ENCODE results near the gene ZSCAN5B.

- TF ChIP-seq, protein P1, sequence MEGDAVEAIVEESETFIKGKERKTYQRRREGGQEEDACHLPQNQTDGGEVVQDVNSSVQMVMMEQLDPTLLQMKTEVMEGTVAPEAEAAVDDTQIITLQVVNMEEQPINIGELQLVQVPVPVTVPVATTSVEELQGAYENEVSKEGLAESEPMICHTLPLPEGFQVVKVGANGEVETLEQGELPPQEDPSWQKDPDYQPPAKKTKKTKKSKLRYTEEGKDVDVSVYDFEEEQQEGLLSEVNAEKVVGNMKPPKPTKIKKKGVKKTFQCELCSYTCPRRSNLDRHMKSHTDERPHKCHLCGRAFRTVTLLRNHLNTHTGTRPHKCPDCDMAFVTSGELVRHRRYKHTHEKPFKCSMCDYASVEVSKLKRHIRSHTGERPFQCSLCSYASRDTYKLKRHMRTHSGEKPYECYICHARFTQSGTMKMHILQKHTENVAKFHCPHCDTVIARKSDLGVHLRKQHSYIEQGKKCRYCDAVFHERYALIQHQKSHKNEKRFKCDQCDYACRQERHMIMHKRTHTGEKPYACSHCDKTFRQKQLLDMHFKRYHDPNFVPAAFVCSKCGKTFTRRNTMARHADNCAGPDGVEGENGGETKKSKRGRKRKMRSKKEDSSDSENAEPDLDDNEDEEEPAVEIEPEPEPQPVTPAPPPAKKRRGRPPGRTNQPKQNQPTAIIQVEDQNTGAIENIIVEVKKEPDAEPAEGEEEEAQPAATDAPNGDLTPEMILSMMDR (conservative IDR thresholded peaks at IDR 0.05) = no peak
- no peak for TF ChIP-seq ZFX (IDR thresholded peaks at IDR 0.05)
Observed at GRCh38 chr19:56167064-56167578, 30.5 kb downstream of the ZSCAN5B start.
